Measurements from ENCODE around the gene SPEG. TPM values are rescaled to one million over a fixed set of nuclear protein-coding genes. Genes with fewer than 3 reads are reported as not detected.

Gene SPEG
- total RNA-seq, 2 donors from 2014 or later: 30.7 to 53.4 TPM

- intact Hi-C loops (cut with DNase I): no loop called here
- no peak overlapping the region for H3K27ac ChIP-seq
- 97% methylated on average over 25 of the region's 26 CpGs for WGBS
- peaks cover 10% of the 10 kb centered on the region for H3K4me1 ChIP-seq (replicated peaks)
- no peak overlapping the region for H3K4me3 ChIP-seq
- TF ChIP-seq CTCF (IDR thresholded peaks at IDR 0.05) (no peak), POLR2A (IDR thresholded peaks at IDR 0.05) (no peak), POLR2AphosphoS5 (IDR thresholded peaks at IDR 0.05) (no peak)
- H3K9me3 ChIP-seq: no peaks in the 10 kb centered on the region
- H3K27me3 ChIP-seq (replicated peaks; ENCODE audit: insufficient read depth): no peaks in the 10 kb centered on the region
- no peaks in the 10 kb centered on the region for H3K36me3 ChIP-seq
- no peak for DNase-seq (ENCODE audit: low spot score)
Observed at GRCh38 chr2:219547621-219548020, 113.0 kb downstream of the SPEG start.

Other genes starting within 250 kb of the SPEG start
- 10 to 100 TPM; 49.0 to 57.2 TPM for gene ZFAND2B, start 228.1 kb upstream of the SPEG start, total RNA-seq
- 10 to 100 TPM; 31.9 to 32.1 TPM for gene ABCB6, start 215.9 kb upstream of the SPEG start, total RNA-seq
- 10 to 100 TPM; 38.8 to 78.8 TPM for gene ATG9A, start 205.2 kb upstream of the SPEG start, total RNA-seq
- 10 to 100 TPM; 64.4 to 85.7 TPM for gene ANKZF1, start 205.0 kb upstream of the SPEG start, total RNA-seq
- 10 to 100 TPM; 23.1 to 25.0 TPM for gene GLB1L, start 189.4 kb upstream of the SPEG start, total RNA-seq
- gene STK16, start 189.4 kb upstream of the SPEG start, total RNA-seq: 10 to 100 TPM; 20.5 to 26.1 TPM
- not detected for gene TUBA4B, start 181.6 kb upstream of the SPEG start, total RNA-seq
- gene TUBA4A, start 180.9 kb upstream of the SPEG start, total RNA-seq: 10 to 100 TPM; 43.5 to 51.2 TPM
- 100 to 1,000 TPM; 155 to 163 TPM for gene DNAJB2, start 155.5 kb upstream of the SPEG start, total RNA-seq
- gene PTPRN, start 125.4 kb upstream of the SPEG start, total RNA-seq: 1 to 10 TPM in 1 of 2 donors, under 1 TPM in 1; 0.09 to 6.6 TPM
- gene RESP18, start 102.1 kb upstream of the SPEG start, total RNA-seq: not detected
- 10 to 100 TPM; 54.1 to 82.4 TPM for gene DNPEP, start 46.9 kb upstream of the SPEG start, total RNA-seq
- 1,000 to 10,000 TPM; 1,584 to 1,742 TPM for gene DES, start 16.5 kb upstream of the SPEG start, total RNA-seq
- gene GMPPA, start 64.0 kb downstream of the SPEG start, total RNA-seq: 10 to 100 TPM; 41.2 to 53.8 TPM
- gene ASIC4, start 79.6 kb downstream of the SPEG start, total RNA-seq: under 1 TPM; 0.09 to 0.45 TPM
- gene CHPF, start 109.0 kb downstream of the SPEG start, total RNA-seq: 100 to 1,000 TPM; 150 to 819 TPM
- gene TMEM198, start 109.2 kb downstream of the SPEG start, total RNA-seq: 10 to 100 TPM in 1 of 2 donors, 1 to 10 TPM in 1; 5.7 to 11.5 TPM
- gene OBSL1, start 136.7 kb downstream of the SPEG start, total RNA-seq: 100 to 1,000 TPM; 142 to 330 TPM
- 100 to 1,000 TPM in 1 of 2 donors, under 1 TPM in 1; 0.96 to 391 TPM for gene INHA, start 137.5 kb downstream of the SPEG start, total RNA-seq
- gene STK11IP, start 163.0 kb downstream of the SPEG start, total RNA-seq: 10 to 100 TPM; 18.3 to 60.3 TPM
- 10 to 100 TPM in 1 of 2 donors, 1 to 10 TPM in 1; 7.6 to 44.6 TPM for gene SLC4A3, start 192.8 kb downstream of the SPEG start, total RNA-seq

Measured in prostate gland (tissue), 2 donors.